LNCAP (cell line): Measurements from ENCODE around the gene CNN2.

Source experiments
- CTCF ChIP-seq: fragments of 450-650 bp; IDR thresholded peaks from 2 replicates; pipeline ENCODE4 v1.5.1; 2017; ENCODE audit warnings: mild to moderate bottlenecking

The CNN2 gene

GRCh38 chr19:1086613-1087012, 60.2 kb downstream of the CNN2 start:
- no peak for TF ChIP-seq CTCF

GRCh38 chr19:1087813-1088415, 61.5 kb downstream of the CNN2 start:
- TF ChIP-seq CTCF = no peak

GRCh38 chr19:1088416-1089010, 62.1 kb downstream of the CNN2 start:
- TF ChIP-seq CTCF = no peak
